MG63 (cell line): ENCODE data around the gene OR2T5. TPM values are rescaled to one million over a fixed set of nuclear protein-coding genes. Genes with fewer than 3 reads are reported as not detected.
"Not testable (repeated sequence)": the region's sequence is repeated elsewhere in the genome, so short reads cannot be mapped to it uniquely, and the experiment has no call there.

ENCODE experiments used
- DNase-seq: peaks from one replicate; pipeline ENCODE4 v3.0.0-alpha.2; 2020
- H3K27me3 ChIP-seq: fragments of 250-450 bp; sonication (Bioruptor Pico); 2 replicates; pipeline ENCODE4 v1.5.1; 2020; ENCODE audit warnings: mild to moderate bottlenecking, moderate library complexity
- H3K36me3 ChIP-seq: fragments of 250-450 bp; sonication (Bioruptor Pico); 2 replicates; pipeline ENCODE4 v1.5.1; 2020; ENCODE audit warnings: mild to moderate bottlenecking, moderate library complexity
- H3K4me3 ChIP-seq: fragments of 250-450 bp; sonication (Bioruptor Pico); 2 replicates; pipeline ENCODE4 v1.5.1; 2020; ENCODE audit warnings: mild to moderate bottlenecking, moderate library complexity
- H3K9me3 ChIP-seq: fragments of 250-450 bp; sonication (Bioruptor Pico); 2 replicates; pipeline ENCODE4 v1.5.1; 2020; ENCODE audit warnings: mild to moderate bottlenecking, moderate library complexity
- total RNA-seq: library from RNA; depleted of rRNA; stranded (reverse); fragments of >200 nt; shearing (Covaris generic); gene quantifications from 2 replicates; pipeline ENCODE4 v1.2.3, GENCODE V29; 2014; ENCODE audit warnings: low replicate concordance; rRNA removed

The OR2T5 gene
- total RNA-seq, result not detected in 2 replicates

- not testable (repeated sequence) for H3K36me3 ChIP-seq, H3K27me3 ChIP-seq, H3K4me3 ChIP-seq, DNase-seq, H3K9me3 ChIP-seq
These were observed at the start of gene OR2T5 for GRCh38 chr1:248488289-248488688. OR2T5 (plus strand) TSS chr1:248488589; CDS start chr1:248488589, 0 bp downstream.

GRCh38 chr1:248438668-248439067, 49.7 kb upstream of the OR2T5 start:
- H3K9me3 ChIP-seq, DNase-seq, H3K27me3 ChIP-seq, H3K4me3 ChIP-seq, H3K36me3 ChIP-seq: not testable (repeated sequence)

- not testable (repeated sequence) for H3K36me3 ChIP-seq, H3K4me3 ChIP-seq, H3K27me3 ChIP-seq, H3K9me3 ChIP-seq, DNase-seq
These were observed 49.1 kb upstream of the OR2T5 start for GRCh38 chr1:248439283-248439682.

- H3K4me3 ChIP-seq, H3K36me3 ChIP-seq: not testable (repeated sequence)
These were observed 45.7 kb upstream of the OR2T5 start for GRCh38 chr1:248442500-248443277.

GRCh38 chr1:248444603-248445002, 43.8 kb upstream of the OR2T5 start:
- DNase-seq, H3K36me3 ChIP-seq, H3K9me3 ChIP-seq, H3K4me3 ChIP-seq, H3K27me3 ChIP-seq: not testable (repeated sequence)

More at GRCh38 chr1:248442500-248443277, 45.7 kb upstream of the OR2T5 start:
- H3K27me3 ChIP-seq, H3K9me3 ChIP-seq, DNase-seq: not testable (repeated sequence)

GRCh38 chr1:248445399-248445798, 43.0 kb upstream of the OR2T5 start, which contains the start of gene OR2T2:
OR2T2 (plus strand) TSS chr1:248445637; CDS start chr1:248452798, 7,161 bp downstream.
- H3K4me3 ChIP-seq, H3K27me3 ChIP-seq, DNase-seq, H3K36me3 ChIP-seq, H3K9me3 ChIP-seq: not testable (repeated sequence)

GRCh38 chr1:248448409-248449074, 39.8 kb upstream of the OR2T5 start:
- not testable (repeated sequence) for H3K4me3 ChIP-seq, DNase-seq, H3K9me3 ChIP-seq, H3K27me3 ChIP-seq, H3K36me3 ChIP-seq

GRCh38 chr1:248449821-248450465, 38.4 kb upstream of the OR2T5 start:
- H3K27me3 ChIP-seq, H3K9me3 ChIP-seq, H3K4me3 ChIP-seq, DNase-seq, H3K36me3 ChIP-seq: not testable (repeated sequence)

- H3K36me3 ChIP-seq, DNase-seq, H3K4me3 ChIP-seq, H3K27me3 ChIP-seq, H3K9me3 ChIP-seq: not testable (repeated sequence)
These were observed 37.8 kb upstream of the OR2T5 start for GRCh38 chr1:248450466-248451145.

GRCh38 chr1:248453619-248454018, 34.8 kb upstream of the OR2T5 start:
- DNase-seq, result not testable (repeated sequence)

GRCh38 chr1:248455045-248455444, 33.3 kb upstream of the OR2T5 start:
- not testable (repeated sequence) for H3K4me3 ChIP-seq, H3K36me3 ChIP-seq, DNase-seq, H3K27me3 ChIP-seq, H3K9me3 ChIP-seq

More at GRCh38 chr1:248453619-248454018, 34.8 kb upstream of the OR2T5 start:
- H3K36me3 ChIP-seq, H3K9me3 ChIP-seq, H3K27me3 ChIP-seq, H3K4me3 ChIP-seq: not testable (repeated sequence)

GRCh38 chr1:248456635-248457034, 31.8 kb upstream of the OR2T5 start:
- not testable (repeated sequence) for H3K4me3 ChIP-seq, H3K27me3 ChIP-seq, DNase-seq, H3K9me3 ChIP-seq, H3K36me3 ChIP-seq

- H3K27me3 ChIP-seq, H3K36me3 ChIP-seq, DNase-seq, H3K4me3 ChIP-seq, H3K9me3 ChIP-seq: not testable (repeated sequence)
These were observed 29.3 kb upstream of the OR2T5 start for GRCh38 chr1:248459117-248459516.

- no peaks in the 10 kb centered on the region for H3K9me3 ChIP-seq
- H3K4me3 ChIP-seq, result no peak overlapping the region
- no peaks in the 10 kb centered on the region for H3K27me3 ChIP-seq
- no peak for DNase-seq
- no peaks in the 10 kb centered on the region for H3K36me3 ChIP-seq
These were observed 17.2 kb upstream of the OR2T5 start for GRCh38 chr1:248471154-248471553.

- not testable (repeated sequence) for H3K27me3 ChIP-seq, DNase-seq, H3K9me3 ChIP-seq, H3K36me3 ChIP-seq, H3K4me3 ChIP-seq
These were observed 16.3 kb upstream of the OR2T5 start for GRCh38 chr1:248472111-248472510.

- H3K36me3 ChIP-seq, H3K4me3 ChIP-seq, H3K9me3 ChIP-seq, DNase-seq, H3K27me3 ChIP-seq: not testable (repeated sequence)
These were observed 15.3 kb upstream of the OR2T5 start, which contains the start of gene OR2T3 for GRCh38 chr1:248473051-248473450. OR2T3 (plus strand) TSS chr1:248473351; CDS start chr1:248473351, 0 bp downstream.

GRCh38 chr1:248475660-248476059, 12.7 kb upstream of the OR2T5 start:
- H3K9me3 ChIP-seq, DNase-seq, H3K27me3 ChIP-seq, H3K4me3 ChIP-seq, H3K36me3 ChIP-seq: not testable (repeated sequence)
